ENCODE results near the gene DZIP3.

GRCh38 chr3:108642526-108642925 is 53.0 kb downstream of the DZIP3 start:
- no peak for TF ChIP-seq EZH2 (IDR thresholded peaks at IDR 0.05; ENCODE audit: borderline replicate concordance, insufficient read depth, low read depth, low read length, poor library complexity, severe bottlenecking)
- TF ChIP-seq, protein P1, sequence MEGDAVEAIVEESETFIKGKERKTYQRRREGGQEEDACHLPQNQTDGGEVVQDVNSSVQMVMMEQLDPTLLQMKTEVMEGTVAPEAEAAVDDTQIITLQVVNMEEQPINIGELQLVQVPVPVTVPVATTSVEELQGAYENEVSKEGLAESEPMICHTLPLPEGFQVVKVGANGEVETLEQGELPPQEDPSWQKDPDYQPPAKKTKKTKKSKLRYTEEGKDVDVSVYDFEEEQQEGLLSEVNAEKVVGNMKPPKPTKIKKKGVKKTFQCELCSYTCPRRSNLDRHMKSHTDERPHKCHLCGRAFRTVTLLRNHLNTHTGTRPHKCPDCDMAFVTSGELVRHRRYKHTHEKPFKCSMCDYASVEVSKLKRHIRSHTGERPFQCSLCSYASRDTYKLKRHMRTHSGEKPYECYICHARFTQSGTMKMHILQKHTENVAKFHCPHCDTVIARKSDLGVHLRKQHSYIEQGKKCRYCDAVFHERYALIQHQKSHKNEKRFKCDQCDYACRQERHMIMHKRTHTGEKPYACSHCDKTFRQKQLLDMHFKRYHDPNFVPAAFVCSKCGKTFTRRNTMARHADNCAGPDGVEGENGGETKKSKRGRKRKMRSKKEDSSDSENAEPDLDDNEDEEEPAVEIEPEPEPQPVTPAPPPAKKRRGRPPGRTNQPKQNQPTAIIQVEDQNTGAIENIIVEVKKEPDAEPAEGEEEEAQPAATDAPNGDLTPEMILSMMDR (IDR thresholded peaks at IDR 0.05) = no peak
